HEK293 (cell line): ENCODE results near the gene UBE2D2.

Experiments used
- EGR2 ChIP-seq: fragments of 450-650 bp; formaldehyde crosslinking; IDR thresholded peaks from 2 replicates; pipeline ENCODE4 v1.5.1; 2016; ENCODE audit warnings: low read depth, missing biosample characterization, missing genetic modification characterization
- KLF8 ChIP-seq: fragments of 450-650 bp; formaldehyde crosslinking; IDR thresholded peaks from 2 replicates; pipeline ENCODE4 v1.5.1; 2016; ENCODE audit warnings: missing biosample characterization, missing genetic modification characterization
- PRDM1 ChIP-seq: fragments of 450-650 bp; formaldehyde crosslinking; IDR thresholded peaks from 2 replicates; pipeline ENCODE4; 2016; ENCODE audit warnings: missing biosample characterization, missing genetic modification characterization
- REPIN1 ChIP-seq: fragments of 450-650 bp; formaldehyde crosslinking; IDR thresholded peaks from 2 replicates; pipeline ENCODE4 v1.5.1; 2017; ENCODE audit warnings: missing biosample characterization, missing genetic modification characterization, low read depth
- SP3 ChIP-seq: fragments of 450-650 bp; formaldehyde crosslinking; IDR thresholded peaks from 2 replicates; pipeline ENCODE4 v1.5.1; 2016; ENCODE audit warnings: missing biosample characterization, missing genetic modification characterization
- ZBTB10 ChIP-seq: fragments of 450-650 bp; formaldehyde crosslinking; IDR thresholded peaks from 2 replicates; pipeline ENCODE4 v1.5.1; 2016; ENCODE audit warnings: missing biosample characterization, missing genetic modification characterization
- ZBTB17 ChIP-seq: fragments of 450-650 bp; formaldehyde crosslinking; IDR thresholded peaks from 2 replicates; pipeline ENCODE4 v1.5.1; 2016; ENCODE audit warnings: missing biosample characterization, missing genetic modification characterization
- ZBTB20 ChIP-seq: fragments of 450-650 bp; formaldehyde crosslinking; IDR thresholded peaks from 2 replicates; pipeline ENCODE4 v1.5.1; 2016; ENCODE audit warnings: missing biosample characterization, missing genetic modification characterization
- ZBTB48 ChIP-seq: fragments of 450-650 bp; formaldehyde crosslinking; IDR thresholded peaks from 2 replicates; pipeline ENCODE4 v1.5.1; 2016; ENCODE audit warnings: missing biosample characterization, missing genetic modification characterization
- ZEB2 ChIP-seq: fragments of 450-650 bp; formaldehyde crosslinking; IDR thresholded peaks from 2 replicates; pipeline ENCODE4 v1.5.1; 2016; ENCODE audit warnings: missing biosample characterization, missing genetic modification characterization
- ZNF114 ChIP-seq: fragments of 450-650 bp; formaldehyde crosslinking; IDR thresholded peaks from 2 replicates; pipeline ENCODE4 v1.5.0; 2017; ENCODE audit warnings: missing biosample characterization, missing genetic modification characterization
- ZNF138 ChIP-seq: fragments of 450-650 bp; formaldehyde crosslinking; IDR thresholded peaks from 2 replicates; pipeline ENCODE4 v1.5.1; 2016; ENCODE audit warnings: missing biosample characterization, missing genetic modification characterization, borderline replicate concordance
- ZNF174 ChIP-seq: fragments of 450-650 bp; formaldehyde crosslinking; IDR thresholded peaks from 2 replicates; pipeline ENCODE4 v1.5.0; 2017; ENCODE audit warnings: missing biosample characterization, mild to moderate bottlenecking, missing genetic modification characterization
- ZNF184 ChIP-seq: fragments of 450-650 bp; IDR thresholded peaks from 2 replicates; pipeline ENCODE4 v1.5.1; 2018; ENCODE audit warnings: missing biosample characterization, mild to moderate bottlenecking, missing genetic modification characterization
- ZNF239 ChIP-seq: fragments of 450-650 bp; formaldehyde crosslinking; IDR thresholded peaks from 2 replicates; pipeline ENCODE4 v1.5.1; 2016; ENCODE audit warnings: missing biosample characterization, missing genetic modification characterization
- ZNF366 ChIP-seq: fragments of 450-650 bp; formaldehyde crosslinking; conservative IDR thresholded peaks from 2 replicates; pipeline ENCODE4 v1.5.1; 2016; ENCODE audit warnings: missing biosample characterization, missing genetic modification characterization
- ZNF37A ChIP-seq: fragments of 450-650 bp; IDR thresholded peaks from 2 replicates; pipeline ENCODE4 v1.5.1; 2018; ENCODE audit warnings: missing biosample characterization, missing genetic modification characterization
- ZNF544 ChIP-seq: fragments of 450-650 bp; formaldehyde crosslinking; IDR thresholded peaks from 2 replicates; pipeline ENCODE4 v1.5.0; 2017; ENCODE audit warnings: missing biosample characterization, missing genetic modification characterization
- ZNF549 ChIP-seq: fragments of 450-650 bp; IDR thresholded peaks from 2 replicates; pipeline ENCODE4 v1.5.1; 2018; ENCODE audit warnings: missing biosample characterization, missing genetic modification characterization, mild to moderate bottlenecking, inconsistent platforms, moderate library complexity
- ZNF837 ChIP-seq: fragments of 450-650 bp; formaldehyde crosslinking; IDR thresholded peaks from 2 replicates; pipeline ENCODE4 v1.5.1; 2016; ENCODE audit warnings: missing biosample characterization, missing genetic modification characterization
- ZSCAN16 ChIP-seq: fragments of 450-650 bp; formaldehyde crosslinking; IDR thresholded peaks from 2 replicates; pipeline ENCODE4 v1.5.1; 2016; ENCODE audit warnings: missing biosample characterization, missing genetic modification characterization
- ZSCAN30 ChIP-seq: fragments of 450-650 bp; IDR thresholded peaks from 2 replicates; pipeline ENCODE4 v1.5.1; 2018; ENCODE audit warnings: missing biosample characterization, mild to moderate bottlenecking, missing genetic modification characterization, moderate library complexity
- TF ChIP-seq, protein P1 (sequence below): fragments of 450-650 bp; formaldehyde crosslinking; IDR thresholded peaks from 2 replicates; pipeline ENCODE4 v1.5.1; 2016; ENCODE audit warnings: missing biosample characterization, missing genetic modification characterization
- TF ChIP-seq, protein P2 (sequence below): fragments of 450-650 bp; formaldehyde crosslinking; IDR thresholded peaks from 2 replicates; pipeline ENCODE4 v1.5.1; 2017; ENCODE audit warnings: missing biosample characterization, missing genetic modification characterization
- TF ChIP-seq, protein P3 (sequence below): fragments of 450-650 bp; formaldehyde crosslinking; IDR thresholded peaks from 2 replicates; pipeline ENCODE4 v1.5.1; 2016; ENCODE audit warnings: missing biosample characterization, missing genetic modification characterization, borderline replicate concordance
- TF ChIP-seq, protein P4 (sequence below): fragments of 450-650 bp; formaldehyde crosslinking; IDR thresholded peaks from 2 replicates; pipeline ENCODE4 v1.5.1; 2016; ENCODE audit warnings: missing biosample characterization, missing genetic modification characterization

Gene UBE2D2

GRCh38 chr5:139651853-139652787 lies 91.0 kb downstream of the UBE2D2 start (continued):
- no peak for TF ChIP-seq ZNF837
- peak; percentile 31; the same call in 1 of the 2 replicates for TF ChIP-seq ZBTB17 (tag by site-specific recombination)
- TF ChIP-seq, protein P1, sequence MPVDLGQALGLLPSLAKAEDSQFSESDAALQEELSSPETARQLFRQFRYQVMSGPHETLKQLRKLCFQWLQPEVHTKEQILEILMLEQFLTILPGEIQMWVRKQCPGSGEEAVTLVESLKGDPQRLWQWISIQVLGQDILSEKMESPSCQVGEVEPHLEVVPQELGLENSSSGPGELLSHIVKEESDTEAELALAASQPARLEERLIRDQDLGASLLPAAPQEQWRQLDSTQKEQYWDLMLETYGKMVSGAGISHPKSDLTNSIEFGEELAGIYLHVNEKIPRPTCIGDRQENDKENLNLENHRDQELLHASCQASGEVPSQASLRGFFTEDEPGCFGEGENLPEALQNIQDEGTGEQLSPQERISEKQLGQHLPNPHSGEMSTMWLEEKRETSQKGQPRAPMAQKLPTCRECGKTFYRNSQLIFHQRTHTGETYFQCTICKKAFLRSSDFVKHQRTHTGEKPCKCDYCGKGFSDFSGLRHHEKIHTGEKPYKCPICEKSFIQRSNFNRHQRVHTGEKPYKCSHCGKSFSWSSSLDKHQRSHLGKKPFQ (tag by site-specific recombination), result no peak
- no peak for TF ChIP-seq ZNF174 (tag by site-specific recombination)
- TF ChIP-seq REPIN1 (tag by site-specific recombination), result no peak
- TF ChIP-seq ZBTB48 (tag by site-specific recombination), result 0 out of 2 replicates have a peak, but pooled peaks have one; percentile 49
- TF ChIP-seq, protein P2, sequence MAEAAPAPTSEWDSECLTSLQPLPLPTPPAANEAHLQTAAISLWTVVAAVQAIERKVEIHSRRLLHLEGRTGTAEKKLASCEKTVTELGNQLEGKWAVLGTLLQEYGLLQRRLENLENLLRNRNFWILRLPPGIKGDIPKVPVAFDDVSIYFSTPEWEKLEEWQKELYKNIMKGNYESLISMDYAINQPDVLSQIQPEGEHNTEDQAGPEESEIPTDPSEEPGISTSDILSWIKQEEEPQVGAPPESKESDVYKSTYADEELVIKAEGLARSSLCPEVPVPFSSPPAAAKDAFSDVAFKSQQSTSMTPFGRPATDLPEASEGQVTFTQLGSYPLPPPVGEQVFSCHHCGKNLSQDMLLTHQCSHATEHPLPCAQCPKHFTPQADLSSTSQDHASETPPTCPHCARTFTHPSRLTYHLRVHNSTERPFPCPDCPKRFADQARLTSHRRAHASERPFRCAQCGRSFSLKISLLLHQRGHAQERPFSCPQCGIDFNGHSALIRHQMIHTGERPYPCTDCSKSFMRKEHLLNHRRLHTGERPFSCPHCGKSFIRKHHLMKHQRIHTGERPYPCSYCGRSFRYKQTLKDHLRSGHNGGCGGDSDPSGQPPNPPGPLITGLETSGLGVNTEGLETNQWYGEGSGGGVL (tag by site-specific recombination), result peak; percentile 86
- no peak for TF ChIP-seq ZNF184 (tag by site-specific recombination)
- no peak for TF ChIP-seq ZNF549 (tag by site-specific recombination)
- TF ChIP-seq ZSCAN30 (tag by site-specific recombination), result peak; percentile 75; the same call in 1 of the 2 replicates
- no peak for TF ChIP-seq ZNF544 (tag by site-specific recombination)
- peak; percentile 24; the same call in 1 of the 2 replicates for TF ChIP-seq KLF8 (tag by site-specific recombination)
- TF ChIP-seq ZSCAN16 (tag by site-specific recombination), result no peak
- peak; percentile 58 for TF ChIP-seq SP3
- peak; percentile 22; the same call in 1 of the 2 replicates for TF ChIP-seq ZBTB20 (tag by site-specific recombination)
- no peak for TF ChIP-seq ZNF239 (tag by site-specific recombination)
- TF ChIP-seq, protein P3, sequence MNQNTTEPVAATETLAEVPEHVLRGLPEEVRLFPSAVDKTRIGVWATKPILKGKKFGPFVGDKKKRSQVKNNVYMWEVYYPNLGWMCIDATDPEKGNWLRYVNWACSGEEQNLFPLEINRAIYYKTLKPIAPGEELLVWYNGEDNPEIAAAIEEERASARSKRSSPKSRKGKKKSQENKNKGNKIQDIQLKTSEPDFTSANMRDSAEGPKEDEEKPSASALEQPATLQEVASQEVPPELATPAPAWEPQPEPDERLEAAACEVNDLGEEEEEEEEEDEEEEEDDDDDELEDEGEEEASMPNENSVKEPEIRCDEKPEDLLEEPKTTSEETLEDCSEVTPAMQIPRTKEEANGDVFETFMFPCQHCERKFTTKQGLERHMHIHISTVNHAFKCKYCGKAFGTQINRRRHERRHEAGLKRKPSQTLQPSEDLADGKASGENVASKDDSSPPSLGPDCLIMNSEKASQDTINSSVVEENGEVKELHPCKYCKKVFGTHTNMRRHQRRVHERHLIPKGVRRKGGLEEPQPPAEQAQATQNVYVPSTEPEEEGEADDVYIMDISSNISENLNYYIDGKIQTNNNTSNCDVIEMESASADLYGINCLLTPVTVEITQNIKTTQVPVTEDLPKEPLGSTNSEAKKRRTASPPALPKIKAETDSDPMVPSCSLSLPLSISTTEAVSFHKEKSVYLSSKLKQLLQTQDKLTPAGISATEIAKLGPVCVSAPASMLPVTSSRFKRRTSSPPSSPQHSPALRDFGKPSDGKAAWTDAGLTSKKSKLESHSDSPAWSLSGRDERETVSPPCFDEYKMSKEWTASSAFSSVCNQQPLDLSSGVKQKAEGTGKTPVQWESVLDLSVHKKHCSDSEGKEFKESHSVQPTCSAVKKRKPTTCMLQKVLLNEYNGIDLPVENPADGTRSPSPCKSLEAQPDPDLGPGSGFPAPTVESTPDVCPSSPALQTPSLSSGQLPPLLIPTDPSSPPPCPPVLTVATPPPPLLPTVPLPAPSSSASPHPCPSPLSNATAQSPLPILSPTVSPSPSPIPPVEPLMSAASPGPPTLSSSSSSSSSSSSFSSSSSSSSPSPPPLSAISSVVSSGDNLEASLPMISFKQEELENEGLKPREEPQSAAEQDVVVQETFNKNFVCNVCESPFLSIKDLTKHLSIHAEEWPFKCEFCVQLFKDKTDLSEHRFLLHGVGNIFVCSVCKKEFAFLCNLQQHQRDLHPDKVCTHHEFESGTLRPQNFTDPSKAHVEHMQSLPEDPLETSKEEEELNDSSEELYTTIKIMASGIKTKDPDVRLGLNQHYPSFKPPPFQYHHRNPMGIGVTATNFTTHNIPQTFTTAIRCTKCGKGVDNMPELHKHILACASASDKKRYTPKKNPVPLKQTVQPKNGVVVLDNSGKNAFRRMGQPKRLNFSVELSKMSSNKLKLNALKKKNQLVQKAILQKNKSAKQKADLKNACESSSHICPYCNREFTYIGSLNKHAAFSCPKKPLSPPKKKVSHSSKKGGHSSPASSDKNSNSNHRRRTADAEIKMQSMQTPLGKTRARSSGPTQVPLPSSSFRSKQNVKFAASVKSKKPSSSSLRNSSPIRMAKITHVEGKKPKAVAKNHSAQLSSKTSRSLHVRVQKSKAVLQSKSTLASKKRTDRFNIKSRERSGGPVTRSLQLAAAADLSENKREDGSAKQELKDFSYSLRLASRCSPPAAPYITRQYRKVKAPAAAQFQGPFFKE, result no peak
- no peak; the same call in 1 of the 2 replicates for TF ChIP-seq ZNF366
- TF ChIP-seq ZBTB10, result no peak
- no peak for TF ChIP-seq ZNF37A (tag by site-specific recombination)
- TF ChIP-seq ZNF138 (tag by site-specific recombination), result no peak
- TF ChIP-seq PRDM1 (tag by site-specific recombination), result peak; percentile 64
- TF ChIP-seq, protein P4, sequence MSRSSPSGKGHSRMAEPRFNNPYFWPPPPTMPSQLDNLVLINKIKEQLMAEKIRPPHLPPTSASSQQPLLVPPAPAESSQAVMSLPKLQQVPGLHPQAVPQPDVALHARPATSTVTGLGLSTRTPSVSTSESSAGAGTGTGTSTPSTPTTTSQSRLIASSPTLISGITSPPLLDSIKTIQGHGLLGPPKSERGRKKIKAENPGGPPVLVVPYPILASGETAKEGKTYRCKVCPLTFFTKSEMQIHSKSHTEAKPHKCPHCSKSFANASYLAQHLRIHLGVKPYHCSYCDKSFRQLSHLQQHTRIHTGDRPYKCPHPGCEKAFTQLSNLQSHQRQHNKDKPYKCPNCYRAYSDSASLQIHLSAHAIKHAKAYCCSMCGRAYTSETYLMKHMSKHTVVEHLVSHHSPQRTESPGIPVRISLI (tag by site-specific recombination), result peak; percentile 88
- TF ChIP-seq EGR2, result peak; percentile 29; the same call in 1 of the 2 replicates
- TF ChIP-seq ZNF114 (tag by site-specific recombination), result no peak
- 0 out of 2 replicates have a peak, but pooled peaks have one; percentile 19 for TF ChIP-seq ZEB2 (tag by site-specific recombination)
